HG03196 (cell line): ENCODE results near the gene SLC25A11.
"Not testable (repeated sequence)": the region's sequence is repeated elsewhere in the genome, so short reads cannot be mapped to it uniquely, and the experiment has no call there.

Source experiments
- ATAC-seq: cut with Tn5 transposase; IDR thresholded peaks from one replicate; pipeline ENCODE4 v1.9.1; 2021; ENCODE audit not compliant: unreplicated experiment

SLC25A11 gene

DNA sequence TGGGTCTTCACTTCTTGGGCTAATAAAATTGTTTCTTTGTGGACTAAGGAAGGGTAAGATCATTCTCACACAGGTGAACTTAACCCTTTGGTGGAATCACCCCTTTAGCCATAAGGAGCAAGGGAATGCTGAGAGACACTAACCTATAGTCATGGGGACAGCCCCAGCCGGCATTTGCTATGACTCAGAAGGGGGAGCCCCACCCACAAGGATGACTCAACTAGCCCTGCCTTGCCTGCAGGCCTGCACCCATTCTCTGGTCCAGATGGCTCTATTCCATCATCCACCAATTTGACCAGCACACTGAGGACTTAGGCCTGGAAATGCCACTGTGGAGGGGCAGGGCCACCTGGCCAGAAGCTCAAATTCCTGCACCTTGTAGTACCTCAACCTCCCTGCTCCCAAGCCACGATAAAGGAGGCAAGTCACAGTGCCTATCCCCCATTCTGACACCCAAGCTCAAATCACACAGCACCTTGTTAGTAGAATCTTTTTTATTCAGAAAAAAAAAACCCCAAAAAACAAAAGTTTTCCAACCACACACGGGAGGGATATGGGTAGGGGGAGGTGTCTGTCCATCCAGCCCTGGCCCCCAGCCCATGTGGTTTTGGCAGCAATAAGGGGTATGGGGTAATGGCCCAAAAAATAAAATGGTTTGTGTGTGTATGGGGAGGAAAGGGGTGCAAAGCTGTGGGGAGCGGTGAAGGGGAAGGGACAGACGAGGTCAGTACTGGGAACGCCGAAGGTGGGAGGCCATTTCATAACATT lies 5.5 kb upstream of the SLC25A11 start:
- peak; percentile 21 for ATAC-seq

DNA sequence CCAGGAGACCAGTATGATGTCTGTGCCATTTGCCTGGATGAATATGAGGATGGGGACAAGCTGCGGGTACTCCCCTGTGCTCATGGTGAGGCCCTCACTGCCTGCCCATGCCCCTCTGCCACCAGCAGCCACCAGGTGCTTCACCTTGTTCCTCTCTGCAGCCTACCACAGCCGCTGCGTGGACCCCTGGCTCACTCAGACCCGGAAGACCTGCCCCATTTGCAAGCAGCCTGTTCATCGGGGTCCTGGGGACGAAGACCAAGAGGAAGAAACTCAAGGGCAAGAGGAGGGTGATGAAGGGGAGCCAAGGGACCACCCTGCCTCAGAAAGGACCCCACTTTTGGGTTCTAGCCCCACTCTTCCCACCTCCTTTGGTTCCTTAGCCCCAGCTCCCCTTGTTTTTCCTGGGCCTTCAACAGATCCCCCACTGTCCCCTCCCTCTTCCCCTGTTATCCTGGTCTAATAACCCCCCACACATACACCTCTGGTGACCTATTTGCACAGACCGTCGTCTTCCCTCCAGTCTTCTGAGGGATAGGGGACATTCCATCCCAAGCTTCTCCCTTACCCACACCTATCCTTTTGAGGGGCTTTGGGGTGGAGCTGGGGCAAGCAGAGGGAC lies 4.8 kb upstream of the SLC25A11 start:
- ATAC-seq: no peak

DNA sequence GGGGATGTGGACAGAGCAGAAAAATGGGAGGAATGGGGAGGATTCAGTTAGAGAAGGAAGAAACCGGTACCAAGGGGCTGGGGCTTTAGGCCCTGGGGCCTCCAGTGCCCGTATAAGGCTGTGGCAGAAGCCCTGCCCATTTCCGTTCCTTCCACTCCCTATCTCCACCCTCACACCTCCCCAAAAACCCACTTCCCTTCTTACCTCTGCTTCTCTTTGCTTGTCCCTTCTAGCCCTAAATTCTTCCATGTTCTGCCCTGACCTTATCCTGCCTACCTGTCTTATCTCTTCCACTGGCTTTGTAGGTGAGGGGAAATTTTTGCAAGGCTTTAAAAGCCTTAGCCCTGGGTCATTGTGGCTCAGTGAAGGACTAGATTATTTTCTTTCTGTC lies 4.3 kb upstream of the SLC25A11 start:
- no peak for ATAC-seq

DNA sequence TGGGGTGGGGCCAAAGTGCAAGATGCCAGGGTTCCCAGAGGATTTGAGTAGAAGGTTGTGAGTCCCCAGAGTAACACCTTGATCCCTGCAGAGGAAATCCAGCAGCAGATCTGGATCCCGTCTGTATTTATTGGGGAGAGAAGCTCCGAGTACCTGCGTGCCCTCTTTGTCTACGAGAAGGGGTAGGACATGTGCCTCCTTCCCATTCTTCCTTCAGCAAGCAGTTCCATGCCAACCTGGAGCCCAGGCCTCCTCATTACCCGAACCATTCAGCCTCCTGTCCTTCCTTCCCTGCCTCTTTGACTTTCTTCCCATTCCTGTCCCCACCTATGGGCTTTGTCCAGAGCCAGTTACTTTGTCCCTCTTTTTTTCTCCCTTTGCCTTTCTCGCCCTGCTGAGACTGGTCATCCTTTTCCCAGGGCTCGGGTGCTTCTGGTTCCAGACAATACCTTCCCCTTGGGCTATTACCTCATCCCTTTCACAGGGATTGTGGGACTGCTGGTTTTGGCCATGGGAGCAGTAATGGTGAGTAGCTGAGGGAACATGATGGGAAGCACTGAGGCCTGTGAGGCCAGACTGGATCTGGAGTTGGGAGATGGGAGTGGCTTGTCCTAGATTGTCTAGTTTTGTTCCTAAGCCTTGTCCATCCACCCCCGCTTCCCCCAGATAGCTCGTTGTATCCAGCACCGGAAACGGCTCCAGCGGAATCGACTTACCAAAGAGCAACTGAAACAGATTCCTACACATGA lies 3.1 kb upstream of the SLC25A11 start:
- ATAC-seq: no peak

DNA sequence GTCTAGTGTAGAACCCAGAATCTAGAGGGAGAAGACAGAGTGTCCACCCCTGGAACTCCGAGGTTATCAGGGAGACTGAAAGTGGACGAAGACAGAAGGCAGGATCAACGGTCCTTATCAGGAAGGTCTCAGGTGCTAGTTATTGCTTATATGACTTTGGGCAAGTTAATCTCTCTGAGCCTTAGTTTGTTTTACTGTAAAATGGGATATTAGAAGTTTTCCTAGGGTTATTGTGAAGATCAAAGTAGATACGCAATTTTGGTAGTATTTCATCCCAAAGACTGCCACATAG lies 1.4 kb upstream of the SLC25A11 start:
- ATAC-seq: no peak

DNA sequence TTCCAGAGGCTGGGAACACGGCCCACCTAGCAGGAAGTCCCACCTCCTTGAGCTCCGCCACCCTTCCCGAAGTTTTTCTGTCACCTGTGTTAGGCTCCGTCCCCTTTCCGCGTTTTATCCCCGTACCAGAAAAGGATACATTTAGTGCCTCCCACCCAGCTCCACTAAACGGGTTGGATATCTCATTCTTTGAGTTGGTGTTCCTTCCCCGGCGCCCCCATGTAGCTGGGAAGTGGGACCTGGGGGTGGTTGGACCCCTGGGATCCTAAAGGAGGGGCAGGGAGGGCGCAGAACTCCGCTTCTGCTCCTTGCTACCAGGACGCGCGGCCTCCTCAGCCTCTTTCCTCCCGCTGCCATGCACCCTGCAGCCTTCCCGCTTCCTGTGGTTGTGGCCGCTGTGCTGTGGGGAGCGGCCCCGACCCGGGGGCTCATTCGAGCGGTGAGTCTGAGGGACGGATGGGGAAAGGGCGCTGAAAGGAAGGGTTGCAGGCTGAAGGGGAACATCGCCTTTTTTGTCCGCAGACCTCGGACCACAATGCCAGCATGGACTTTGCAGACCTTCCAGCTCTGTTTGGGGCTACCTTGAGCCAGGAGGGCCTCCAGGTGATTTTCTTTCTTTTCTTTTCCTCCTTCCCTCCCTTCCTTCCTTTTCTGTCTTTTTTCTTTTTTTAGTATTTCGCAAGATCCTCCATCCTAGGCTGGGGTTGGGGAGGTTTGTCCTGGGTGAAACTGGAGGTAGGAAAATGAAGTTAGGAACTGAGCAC lies 891 bp upstream of the SLC25A11 start:
- ATAC-seq: no peak

DNA sequence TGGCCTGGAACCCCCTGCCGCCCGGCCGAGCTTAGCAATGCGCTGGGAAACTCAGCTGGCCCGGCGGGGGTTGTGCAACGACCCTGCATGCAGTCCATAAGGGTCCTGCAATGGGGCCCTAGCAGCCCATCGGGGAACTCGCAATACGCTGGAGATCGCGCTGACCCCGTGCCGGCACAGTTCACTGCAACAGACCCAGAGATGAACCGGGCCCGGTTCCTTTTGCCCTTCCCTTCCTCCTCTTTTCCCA lies 375 bp downstream of the SLC25A11 start:
- peak; percentile 6 for ATAC-seq

DNA sequence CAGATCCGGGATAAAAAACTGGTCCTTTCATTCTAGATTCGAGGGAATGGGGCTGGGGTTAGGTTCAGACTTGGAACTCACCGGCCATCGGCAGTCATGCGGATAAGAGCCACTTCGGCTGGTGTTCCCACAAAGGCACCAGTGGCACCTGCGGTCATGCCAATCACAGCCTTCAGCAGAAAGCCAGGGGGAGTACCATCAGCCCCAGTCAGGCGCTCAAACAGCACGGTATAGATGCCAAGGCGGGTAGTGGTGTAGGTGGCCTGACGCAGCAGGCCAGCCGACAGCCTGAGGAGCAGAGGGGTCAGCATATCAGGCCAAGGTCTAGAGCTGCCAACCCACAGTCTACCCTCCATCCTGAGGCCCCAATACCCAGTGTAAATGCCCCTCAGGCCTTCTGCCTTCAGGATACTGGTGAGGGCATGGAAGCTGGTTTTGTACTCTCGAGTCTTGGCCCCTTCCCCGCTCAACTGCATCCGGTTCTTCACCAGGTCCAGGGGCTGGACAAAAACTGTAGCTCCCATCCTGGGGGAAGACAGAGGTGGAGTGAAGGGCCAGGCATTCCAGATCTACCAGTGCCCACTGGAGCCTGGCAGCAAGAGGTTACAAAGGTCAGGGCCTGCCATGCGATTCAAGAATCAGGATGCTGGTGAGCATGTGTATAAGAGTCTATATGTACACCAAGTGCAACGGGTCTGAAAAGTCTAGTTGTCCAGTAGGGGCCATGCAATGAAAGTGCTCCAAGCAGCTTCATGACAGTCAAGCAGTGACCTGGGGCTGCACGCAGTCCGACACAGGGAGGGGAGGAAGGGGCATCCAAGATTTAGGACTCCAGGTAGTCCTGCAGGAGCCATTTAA lies 929 bp downstream of the SLC25A11 start:
- ATAC-seq: no peak

DNA sequence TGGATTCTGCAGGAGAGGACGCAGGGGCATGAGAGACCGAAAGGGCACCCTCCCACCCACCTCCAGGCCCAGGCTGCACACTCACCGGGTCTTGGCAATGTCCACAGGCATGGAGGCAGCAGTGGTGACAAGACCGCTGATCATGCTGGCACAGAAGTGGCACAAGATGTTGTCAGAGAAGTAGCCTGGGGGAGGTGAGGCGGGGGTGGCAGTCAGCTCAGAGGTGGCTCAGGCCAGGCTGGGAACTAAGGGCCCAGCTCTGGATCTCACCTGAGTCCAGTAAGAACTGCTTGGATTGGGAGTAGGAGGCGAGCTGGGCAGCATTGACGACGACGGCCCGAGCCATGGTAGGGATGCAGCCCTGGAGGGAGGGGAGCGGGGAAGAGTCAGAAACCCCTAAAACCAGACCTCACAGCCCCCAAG lies 1.8 kb downstream of the SLC25A11 start:
- no peak for ATAC-seq

DNA sequence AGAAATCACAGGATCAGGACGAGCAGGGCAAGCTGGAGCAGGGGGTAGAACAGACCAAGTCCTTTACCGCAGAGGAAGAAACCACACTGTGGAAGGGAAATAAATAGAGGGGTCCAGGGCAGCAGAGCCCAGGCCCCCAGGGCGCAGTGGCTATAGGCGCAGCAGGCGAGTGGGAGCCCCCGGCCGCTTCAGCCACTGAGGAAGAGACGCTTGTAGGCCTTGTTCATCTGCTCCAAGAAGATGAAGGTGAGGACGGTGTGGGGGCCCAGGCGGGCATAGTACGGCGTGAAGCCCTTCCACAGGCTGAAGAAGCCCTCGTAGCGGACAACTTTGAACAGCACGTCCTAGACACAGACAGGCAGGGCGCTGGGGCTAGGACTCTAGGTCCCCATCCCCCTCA lies 2.3 kb downstream of the SLC25A11 start:
- no peak for ATAC-seq

DNA sequence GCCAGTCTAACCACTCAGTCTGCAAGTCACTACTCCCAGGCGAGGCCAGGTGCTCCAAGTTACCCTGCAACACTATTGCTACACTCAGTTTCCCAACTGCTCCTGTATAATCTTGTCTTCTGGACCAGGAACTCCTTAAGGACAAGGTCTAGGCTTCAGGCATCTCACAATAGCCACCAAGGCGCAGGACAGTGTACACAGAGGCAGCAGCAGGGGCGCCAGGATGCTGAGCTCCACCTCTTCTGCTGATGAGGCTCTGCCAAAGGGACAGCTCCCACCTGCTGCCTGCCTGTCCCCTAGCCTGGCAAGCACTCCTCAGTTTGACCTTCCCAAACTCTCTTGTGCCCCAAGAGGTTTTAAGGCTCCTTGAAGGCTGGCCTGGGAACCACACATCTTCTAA lies 3.4 kb downstream of the SLC25A11 start:
- ATAC-seq: no peak

DNA sequence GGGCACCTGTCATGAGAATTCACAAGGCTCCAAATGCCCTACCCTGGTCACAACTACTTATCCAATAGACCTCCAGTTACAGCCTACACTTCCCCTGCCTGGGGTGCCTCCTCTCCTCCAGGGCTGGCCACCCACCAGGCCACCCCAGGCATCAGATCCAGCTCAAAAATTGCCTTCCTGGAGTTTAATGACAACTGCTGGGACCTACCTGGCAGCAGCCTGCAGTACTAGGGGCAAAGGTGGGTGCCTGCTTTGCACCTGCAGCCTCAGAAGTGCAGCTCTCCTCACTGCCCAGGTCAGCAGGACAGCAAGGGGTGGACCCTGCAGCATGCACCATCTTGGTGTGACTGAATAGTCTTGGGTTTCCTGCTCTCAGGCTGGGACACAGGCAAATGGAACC lies 4.2 kb downstream of the SLC25A11 start:
- ATAC-seq: no peak

DNA sequence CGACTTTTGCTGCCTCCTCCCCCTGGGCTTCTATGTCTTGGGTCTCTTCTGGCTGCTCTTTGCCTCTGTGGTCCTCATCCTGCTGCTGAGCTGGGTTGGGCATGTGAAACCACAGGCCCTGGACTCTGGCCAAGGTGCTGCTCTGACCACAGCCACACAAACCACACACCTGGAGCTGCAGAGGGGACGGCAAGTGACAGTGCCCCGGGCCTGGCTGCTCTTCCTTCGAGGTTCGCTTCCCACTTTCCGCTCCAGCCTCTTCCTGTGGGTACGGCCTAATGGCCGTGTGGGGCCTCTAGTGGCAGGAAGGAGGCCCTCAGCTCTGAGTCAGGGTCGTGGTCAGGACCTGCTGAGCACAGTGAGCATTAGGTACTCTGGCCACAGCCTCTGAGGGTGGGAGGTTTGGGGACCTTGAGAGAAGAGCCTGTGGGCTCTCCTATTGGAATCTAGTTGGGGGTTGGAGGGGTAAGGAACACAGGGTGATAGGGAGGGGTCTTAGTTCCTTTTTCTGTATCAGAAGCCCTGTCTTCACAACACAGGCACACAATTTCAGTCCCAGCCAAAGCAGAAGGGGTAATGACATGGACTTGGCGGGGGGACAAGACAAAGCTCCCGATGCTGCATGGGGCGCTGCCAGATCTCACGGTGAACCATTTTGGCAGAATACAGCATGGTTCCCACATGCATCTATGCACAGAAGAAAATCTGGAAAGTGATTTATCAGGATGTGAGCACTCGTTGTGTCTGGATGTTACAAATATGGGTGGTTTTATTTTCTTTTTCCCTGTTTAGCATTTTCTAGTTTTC lies 5.5 kb downstream of the SLC25A11 start:
- ATAC-seq: no peak

DNA sequence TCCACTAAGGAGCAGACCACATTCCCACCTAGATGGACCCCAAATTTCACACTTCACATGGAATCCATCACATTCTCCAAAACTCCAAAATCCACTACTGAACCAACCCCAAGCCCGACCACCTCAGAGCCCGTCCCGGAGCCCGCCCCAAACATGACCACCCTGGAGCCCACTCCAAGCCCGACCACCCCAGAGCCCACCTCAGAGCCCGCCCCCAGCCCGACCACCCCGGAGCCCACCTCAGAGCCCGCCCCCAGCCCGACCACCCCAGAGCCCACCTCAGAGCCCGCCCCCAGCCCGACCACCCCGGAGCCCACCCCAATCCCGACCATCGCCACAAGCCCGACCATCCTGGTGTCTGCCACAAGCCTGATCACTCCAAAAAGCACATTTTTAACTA lies 6.2 kb downstream of the SLC25A11 start:
- no peak for ATAC-seq

DNA sequence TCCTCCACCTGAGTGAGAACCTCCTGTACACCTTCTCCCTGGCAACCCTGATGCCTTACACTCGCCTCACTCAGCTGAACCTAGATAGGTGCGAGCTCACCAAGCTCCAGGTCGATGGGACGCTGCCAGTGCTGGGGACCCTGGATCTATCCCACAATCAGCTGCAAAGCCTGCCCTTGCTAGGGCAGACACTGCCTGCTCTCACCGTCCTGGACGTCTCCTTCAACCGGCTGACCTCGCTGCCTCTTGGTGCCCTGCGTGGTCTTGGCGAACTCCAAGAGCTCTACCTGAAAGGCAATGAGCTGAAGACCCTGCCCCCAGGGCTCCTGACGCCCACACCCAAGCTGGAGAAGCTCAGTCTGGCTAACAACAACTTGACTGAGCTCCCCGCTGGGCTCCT lies 7.1 kb downstream of the SLC25A11 start:
- no peak for ATAC-seq

DNA sequence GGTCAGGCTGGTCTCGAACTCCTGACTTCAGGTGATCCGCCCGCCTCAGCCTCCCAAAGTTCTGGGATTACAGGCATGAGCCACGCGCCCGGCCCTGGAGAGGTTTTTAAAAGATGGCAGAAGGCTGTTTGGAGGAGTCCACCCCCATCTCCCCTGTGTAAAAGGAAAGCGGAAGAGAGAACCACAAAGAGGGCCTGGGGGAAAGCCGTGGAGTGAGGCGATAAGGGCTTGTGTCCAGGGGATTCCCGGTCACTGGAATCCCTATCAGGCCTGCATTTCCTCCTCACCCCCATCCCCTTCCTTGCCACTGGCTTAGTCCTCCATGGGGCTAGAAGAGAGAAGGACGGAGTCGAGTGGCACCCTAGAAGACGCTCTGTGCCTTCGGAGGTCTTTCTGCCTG lies 7.9 kb downstream of the SLC25A11 start, which contains the start of gene GP1BA:
TSS of gene GP1BA (plus strand) at position 315 of the 400 bp plus-strand sequence. CDS start 328 bp downstream, outside the sequence.
- no peak for ATAC-seq

DNA sequence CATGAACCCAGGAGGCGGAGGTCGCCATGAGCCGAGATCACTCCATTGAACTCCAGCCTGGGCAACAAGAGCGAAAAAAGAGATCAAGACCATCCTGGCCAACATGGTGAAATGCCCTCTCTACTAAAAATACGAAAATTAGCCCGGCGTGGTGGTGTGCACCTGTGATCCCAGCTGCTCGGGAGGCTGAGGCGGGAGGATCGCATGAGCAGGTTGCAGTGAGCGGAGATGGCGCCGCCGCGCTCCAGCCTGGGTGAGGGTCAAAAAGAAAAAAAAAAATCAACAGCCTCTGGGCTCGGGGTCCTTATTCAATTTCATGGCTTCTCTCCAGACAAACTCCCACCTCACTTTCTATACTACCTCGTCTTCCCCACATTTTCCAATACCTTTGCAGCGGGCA lies 11.0 kb downstream of the SLC25A11 start:
- ATAC-seq: no peak

DNA sequence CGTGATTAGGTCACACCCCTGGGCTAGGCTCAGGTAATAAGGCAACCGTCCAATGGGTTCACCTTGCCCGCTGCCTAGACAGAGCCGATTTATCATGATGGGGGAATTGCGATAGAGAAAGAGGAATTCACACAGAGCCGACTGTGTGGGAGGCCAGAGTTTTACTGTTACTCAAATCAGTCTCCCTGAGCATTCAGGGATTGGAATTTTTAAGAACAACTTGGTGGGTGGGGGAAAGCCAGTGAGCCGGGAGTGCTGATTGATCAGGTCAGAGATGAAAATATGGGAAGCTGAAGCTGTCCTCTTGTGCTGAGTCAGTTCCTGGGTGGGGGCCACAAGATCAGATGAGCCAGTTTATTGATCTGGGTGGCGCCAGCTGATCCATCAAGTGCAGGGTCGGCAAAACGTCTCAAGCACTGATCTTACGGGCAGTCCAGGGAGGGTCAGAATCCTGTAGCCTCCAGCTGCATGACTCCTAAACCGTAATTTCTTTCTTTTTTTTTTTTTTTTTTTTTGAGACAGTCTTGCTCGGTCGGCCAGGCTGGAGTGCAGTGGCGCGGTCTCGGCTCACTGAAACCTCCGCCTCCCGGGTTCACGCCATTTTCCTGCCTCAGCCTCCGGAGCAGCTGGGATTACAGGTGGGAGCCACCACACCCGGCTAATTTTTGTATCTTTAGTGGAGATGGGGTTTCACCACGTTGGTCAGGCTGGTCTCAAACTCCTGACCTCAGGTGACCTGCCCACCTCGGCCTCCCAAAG lies 13.1 kb downstream of the SLC25A11 start:
- not testable (repeated sequence) for ATAC-seq

DNA sequence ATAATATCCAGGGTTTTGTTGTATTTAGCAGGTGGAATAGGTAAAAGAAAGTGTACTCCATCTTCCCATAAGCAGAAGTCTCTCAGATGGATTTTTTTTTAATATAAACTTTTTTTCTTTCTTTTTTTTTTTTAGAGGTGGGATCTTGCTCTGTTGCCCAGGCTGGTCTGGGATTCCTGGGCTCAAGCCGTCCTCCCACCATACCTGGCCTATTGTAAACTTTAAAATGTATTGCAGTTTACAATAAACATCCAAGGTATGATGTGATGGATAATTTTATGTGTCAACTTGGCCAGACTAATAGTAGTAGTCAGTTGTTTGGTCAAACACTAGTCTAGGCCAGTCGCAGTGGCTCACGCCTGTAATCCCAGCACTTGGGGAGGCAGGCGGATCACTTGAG lies 18.5 kb downstream of the SLC25A11 start:
- ATAC-seq: no peak
